Measurements from ENCODE around the gene CELF5. TPM values are rescaled to one million over a fixed set of nuclear protein-coding genes. Genes with fewer than 3 reads are reported as not detected.
"Not testable (repeated sequence)": the region's sequence is repeated elsewhere in the genome, so short reads cannot be mapped to it uniquely, and the experiment has no call there.

Gene CELF5
- total RNA-seq, 1 experiment from 2014 or later, result 2.5 TPM

DNA sequence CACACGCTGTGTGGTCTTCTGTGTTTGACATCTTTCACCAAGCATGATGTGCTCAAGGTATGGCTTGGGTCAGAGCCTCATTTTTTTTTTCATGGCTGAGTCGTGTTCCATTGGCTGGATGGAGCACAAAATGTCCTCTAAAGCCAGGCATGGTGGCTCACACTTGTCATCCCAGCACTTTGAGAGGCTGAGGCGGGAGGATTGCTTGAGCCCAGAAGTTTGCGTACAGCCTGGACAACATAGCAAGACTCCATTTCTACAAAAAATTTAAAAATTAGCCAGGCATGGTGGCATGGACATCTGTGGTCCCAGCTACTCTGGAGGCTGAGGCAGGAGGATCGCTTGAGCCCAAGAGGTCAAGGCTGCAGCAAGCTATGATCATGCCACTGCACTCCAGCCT, 2.9 kb upstream of the CELF5 start:
- RAD21 ChIA-PET (ENCODE audit: low non-redundant PET in 1 of 2, low total read pairs in 2 of 2, uncharacterized antibody in 2 of 2, unreplicated experiment in 2 of 2); intact Hi-C loops (cut with micrococcal nuclease); H2AFZ ChIP-seq (ENCODE audit: low read depth, low read length, poor library complexity, severe bottlenecking); ATAC-seq; H3K27ac ChIP-seq (ENCODE audit: low read depth, low read length); H3K9ac ChIP-seq (ENCODE audit: low read length); H3K4me1 ChIP-seq (ENCODE audit: control insufficient read depth in 1 of 2, insufficient read depth in 2 of 2, low read length in 2 of 2); POLR2A ChIA-PET; BruUV-seq (replicated peaks); CTCF ChIA-PET; H3K9me2 ChIP-seq (ENCODE audit: insufficient read depth); H3K79me2 ChIP-seq (ENCODE audit: insufficient read depth, low read length); H3K4me2 ChIP-seq (ENCODE audit: low read length); H3K27me3 ChIP-seq (ENCODE audit: insufficient read depth, low read length); H3K4me3 ChIP-seq (replicated peaks in 1 of 2; ENCODE audit: low read depth in 1 of 2, low read length in 2 of 2); H3K36me3 ChIP-seq (ENCODE audit: control insufficient read depth in 1 of 2, insufficient read depth in 2 of 2, low read length in 2 of 2); DNase-seq (ENCODE audit: low read depth, low spot score); H3K9me3 ChIP-seq (ENCODE audit: control insufficient read depth in 1 of 2, insufficient read depth in 1 of 2, low read depth in 1 of 2, low read length in 2 of 2); H4K20me1 ChIP-seq (ENCODE audit: insufficient read depth): not testable (repeated sequence)

GRCh38 chr19:3222709-3223108, 1.8 kb upstream of the CELF5 start:
- Histone ChIP-seq H3K27ac (ENCODE audit: low read depth, low read length) (no peak overlapping the region), H3K4me2 (ENCODE audit: low read length) (no peak overlapping the region), H4K20me1 (ENCODE audit: insufficient read depth) (no peaks in the 10 kb centered on the region), H3K9me3 (ENCODE audit: control insufficient read depth in 1 of 2, insufficient read depth in 1 of 2, low read depth in 1 of 2, low read length in 2 of 2) (no peaks in the 10 kb centered on the region), H3K36me3 (ENCODE audit: control insufficient read depth in 1 of 2, insufficient read depth in 2 of 2, low read length in 2 of 2) (no peaks in the 10 kb centered on the region), H3K9me2 (ENCODE audit: insufficient read depth) (no peaks in the 10 kb centered on the region), H3K27me3 (ENCODE audit: insufficient read depth, low read length) (no peaks in the 10 kb centered on the region), H2AFZ (ENCODE audit: low read depth, low read length, poor library complexity, severe bottlenecking) (no peak overlapping the region), H3K4me3 (replicated peaks in 1 of 2; ENCODE audit: low read depth in 1 of 2, low read length in 2 of 2) (no peak overlapping the region), H3K4me1 (ENCODE audit: control insufficient read depth in 1 of 2, insufficient read depth in 2 of 2, low read length in 2 of 2) (no peaks in the 10 kb centered on the region; a peak in 1 of 4 replicates), H3K9ac (ENCODE audit: low read length) (no peak overlapping the region), H3K79me2 (ENCODE audit: insufficient read depth, low read length) (no peaks in the 10 kb centered on the region)
- ChIA-PET POLR2A (no interaction called here), RAD21 (ENCODE audit: low non-redundant PET in 1 of 2, low total read pairs in 2 of 2, uncharacterized antibody in 2 of 2, unreplicated experiment in 2 of 2) (no interaction called here), CTCF (no interaction called here)
- TF ChIP-seq CTCF (IDR thresholded peaks at IDR 0.05 in 2 of 3, conservative IDR thresholded peaks at IDR 0.05 in 1 of 3; ENCODE audit: borderline replicate concordance in 1 of 3, insufficient read depth in 1 of 3, low read depth in 2 of 3, low read length in 2 of 3), result no peak
- TF ChIP-seq, protein P1, sequence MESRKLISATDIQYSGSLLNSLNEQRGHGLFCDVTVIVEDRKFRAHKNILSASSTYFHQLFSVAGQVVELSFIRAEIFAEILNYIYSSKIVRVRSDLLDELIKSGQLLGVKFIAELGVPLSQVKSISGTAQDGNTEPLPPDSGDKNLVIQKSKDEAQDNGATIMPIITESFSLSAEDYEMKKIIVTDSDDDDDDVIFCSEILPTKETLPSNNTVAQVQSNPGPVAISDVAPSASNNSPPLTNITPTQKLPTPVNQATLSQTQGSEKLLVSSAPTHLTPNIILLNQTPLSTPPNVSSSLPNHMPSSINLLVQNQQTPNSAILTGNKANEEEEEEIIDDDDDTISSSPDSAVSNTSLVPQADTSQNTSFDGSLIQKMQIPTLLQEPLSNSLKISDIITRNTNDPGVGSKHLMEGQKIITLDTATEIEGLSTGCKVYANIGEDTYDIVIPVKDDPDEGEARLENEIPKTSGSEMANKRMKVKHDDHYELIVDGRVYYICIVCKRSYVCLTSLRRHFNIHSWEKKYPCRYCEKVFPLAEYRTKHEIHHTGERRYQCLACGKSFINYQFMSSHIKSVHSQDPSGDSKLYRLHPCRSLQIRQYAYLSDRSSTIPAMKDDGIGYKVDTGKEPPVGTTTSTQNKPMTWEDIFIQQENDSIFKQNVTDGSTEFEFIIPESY (IDR thresholded peaks at IDR 0.05; ENCODE audit: extremely low read depth, insufficient replicate concordance, low read length), result no peak
- DNase-seq (ENCODE audit: low read depth, low spot score) (no peak), ATAC-seq (no peak)
- no TSS peak for BruUV-seq (replicated peaks)
- intact Hi-C loops (cut with micrococcal nuclease), result no loop called here

Measured in HCT116 (cell line).